PC-3 (cell line): ENCODE results near the gene RNF217.

Experiments
- EZH2 ChIP-seq: fragments of 300-600 bp; sonication (generic); IDR thresholded peaks from one replicate; pipeline ENCODE4 v1.6.1; 2017; ENCODE audit warnings: antibody characterized with exemption, mild to moderate bottlenecking, low read length; ENCODE audit not compliant: unreplicated experiment
- TF ChIP-seq, protein P1 (sequence below): fragments of 300-600 bp; sonication (generic); conservative IDR thresholded peaks from 2 replicates; pipeline ENCODE4 v1.5.1; 2017; ENCODE audit warnings: antibody characterized with exemption, low read depth, mild to moderate bottlenecking, low read length

DNA sequence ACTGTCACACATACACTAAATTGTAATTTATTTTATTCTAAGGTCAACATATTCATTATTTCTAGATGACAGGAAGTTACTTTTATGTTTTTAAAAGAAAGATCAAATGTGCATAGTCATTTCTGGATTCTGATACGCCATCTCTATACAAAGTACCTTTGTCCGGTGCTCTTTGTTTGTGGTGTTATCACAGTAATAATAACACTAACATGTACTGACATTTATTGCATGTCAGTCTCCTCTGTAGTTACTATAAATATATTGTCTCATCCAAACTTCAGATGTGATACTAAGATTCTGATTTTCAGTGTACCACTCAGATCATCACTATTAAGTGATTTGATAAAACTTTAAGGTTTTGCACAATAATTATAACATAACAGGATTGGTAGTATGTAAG lies 101.1 kb downstream of the RNF217 start:
- TF ChIP-seq, protein P1, sequence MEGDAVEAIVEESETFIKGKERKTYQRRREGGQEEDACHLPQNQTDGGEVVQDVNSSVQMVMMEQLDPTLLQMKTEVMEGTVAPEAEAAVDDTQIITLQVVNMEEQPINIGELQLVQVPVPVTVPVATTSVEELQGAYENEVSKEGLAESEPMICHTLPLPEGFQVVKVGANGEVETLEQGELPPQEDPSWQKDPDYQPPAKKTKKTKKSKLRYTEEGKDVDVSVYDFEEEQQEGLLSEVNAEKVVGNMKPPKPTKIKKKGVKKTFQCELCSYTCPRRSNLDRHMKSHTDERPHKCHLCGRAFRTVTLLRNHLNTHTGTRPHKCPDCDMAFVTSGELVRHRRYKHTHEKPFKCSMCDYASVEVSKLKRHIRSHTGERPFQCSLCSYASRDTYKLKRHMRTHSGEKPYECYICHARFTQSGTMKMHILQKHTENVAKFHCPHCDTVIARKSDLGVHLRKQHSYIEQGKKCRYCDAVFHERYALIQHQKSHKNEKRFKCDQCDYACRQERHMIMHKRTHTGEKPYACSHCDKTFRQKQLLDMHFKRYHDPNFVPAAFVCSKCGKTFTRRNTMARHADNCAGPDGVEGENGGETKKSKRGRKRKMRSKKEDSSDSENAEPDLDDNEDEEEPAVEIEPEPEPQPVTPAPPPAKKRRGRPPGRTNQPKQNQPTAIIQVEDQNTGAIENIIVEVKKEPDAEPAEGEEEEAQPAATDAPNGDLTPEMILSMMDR = no peak
- no peak for TF ChIP-seq EZH2
